ENCODE results near the gene KDM4C. TPM values are rescaled to one million over a fixed set of nuclear protein-coding genes. Genes with fewer than 3 reads are reported as not detected.

KDM4C gene
- total and polyA plus RNA-seq, 2 of the 8 experiments (the other 6 are each of a cell fraction or from before 2014, with no cell fraction given), result 13.0 to 26.1 TPM

- no peak for FAIRE-seq
- no peaks in the 10 kb centered on the region for H3K27me3 ChIP-seq (replicated peaks in 1 of 4; ENCODE audit: control insufficient read depth in 3 of 4, extremely low read depth in 1 of 4, insufficient read depth in 3 of 4, low read length in 3 of 4)
- no peak overlapping the region for H3K18ac ChIP-seq (ENCODE audit: extremely low read depth, low read length)
- H2BK12ac ChIP-seq (ENCODE audit: low read depth, low read length), result no peak overlapping the region
- H3K4ac ChIP-seq (replicated peaks; ENCODE audit: insufficient read length, low read depth, low read length), result no peak overlapping the region
- H3K23ac ChIP-seq (ENCODE audit: insufficient read length), result no peak overlapping the region
- no peak overlapping the region for H3K4me2 ChIP-seq (ENCODE audit: insufficient read depth in 1 of 2, low read depth in 2 of 2, low read length in 2 of 2)
- no peak overlapping the region for H2BK15ac ChIP-seq (ENCODE audit: low read length)
- H2BK120ac ChIP-seq (replicated peaks; ENCODE audit: low read depth, low read length), result no peak overlapping the region
- no peak overlapping the region for H2AFZ ChIP-seq (ENCODE audit: low read length)
- no peak overlapping the region for H4K5ac ChIP-seq (ENCODE audit: insufficient read length, low read depth, low read length)
- H3K36me3 ChIP-seq (ENCODE audit: control insufficient read depth in 2 of 4, insufficient read depth in 4 of 4, low read length in 3 of 4), result no peaks in the 10 kb centered on the region
- no peak overlapping the region for H3K56ac ChIP-seq (replicated peaks; ENCODE audit: insufficient read length, low read depth, low read length)
- no peaks in the 10 kb centered on the region for H4K20me1 ChIP-seq (replicated peaks in 1 of 2; ENCODE audit: control insufficient read depth in 1 of 2, insufficient read depth in 2 of 2, low read length in 2 of 2)
- H2AK5ac ChIP-seq (ENCODE audit: low read depth, low read length), result no peak overlapping the region
- DNase-seq (ENCODE audit: low read depth in 1 of 2, low spot score in 2 of 2), result no peak
- no peak overlapping the region for H3K14ac ChIP-seq (ENCODE audit: insufficient read length)
- no peaks in the 10 kb centered on the region for H3K79me2 ChIP-seq (ENCODE audit: control insufficient read depth in 1 of 2, insufficient read depth in 2 of 2, low read length in 2 of 2)
- H3K9me3 ChIP-seq (ENCODE audit: insufficient read depth in 2 of 2, low read depth in 1 of 2, low read length in 1 of 2), result no peaks in the 10 kb centered on the region
- no peak overlapping the region for H4K91ac ChIP-seq (replicated peaks; ENCODE audit: insufficient read length, low read length)
- no peak overlapping the region for H3K9ac ChIP-seq (replicated peaks in 1 of 4; ENCODE audit: extremely low read depth in 1 of 4, low read depth in 3 of 4, low read length in 3 of 4)
- no peak overlapping the region for H2BK20ac ChIP-seq (ENCODE audit: low read length)
- peaks cover 0 to 3% (median 0%) of the 10 kb centered on the region in 4 experiments; a peak in 1 of 7 replicates for H3K4me1 ChIP-seq (replicated peaks in 1 of 4; ENCODE audit: control insufficient read depth in 3 of 4, insufficient read depth in 4 of 4, low read length in 3 of 4)
- 96% methylated on average over 5 of the region's 5 CpGs; no CpG with 5 or more reads in 1 of the 2 experiments for WGBS, 2 experiments (ENCODE audit: extremely low coverage in 1 of 2, insufficient coverage in 1 of 2, insufficient read length in 1 of 2, insufficient replicate concordance in 2 of 2, low coverage in 1 of 2, low lambda C conversion rate in 2 of 2, missing lambda C conversion rate in 1 of 2)
- no peak overlapping the region for H3K4me3 ChIP-seq (ENCODE audit: extremely low read depth in 1 of 4, insufficient read depth in 2 of 4, low read depth in 3 of 4, low read length in 4 of 4)
- POLR2A ChIA-PET (ENCODE audit: partially characterized antibody), result no interaction called here
- H3K23me2 ChIP-seq (ENCODE audit: low read depth, low read length), result no peaks in the 10 kb centered on the region
- H4K8ac ChIP-seq (ENCODE audit: extremely low read depth, insufficient read depth, low read length), result no peak overlapping the region
- CTCF ChIA-PET (ENCODE audit: partially characterized antibody), result interaction anchor here (0.8 to 3.4 kb wide), 9 partner anchors 9 to 372 kb away, joined by 3 to 20 read pairs (median 3); no protein-coding TSS in a partner anchor
- TF ChIP-seq NRF1 (IDR thresholded peaks at IDR 0.05; ENCODE audit: low read depth, low read length), result no peak
- H3K27ac ChIP-seq (ENCODE audit: low read depth, low read length), result no peak overlapping the region
- no peak overlapping the region for H2BK5ac ChIP-seq (ENCODE audit: low read depth, low read length)
- H3K79me1 ChIP-seq (ENCODE audit: low read depth, low read length), result no peaks in the 10 kb centered on the region
Observed at GRCh38 chr9:7201196-7201595, 443.4 kb downstream of the KDM4C start.

Measured in H1 (cell line).